Loucy (cell line): ENCODE results near the gene FAM168B.

Experiments used
- EZH2phosphoT487 ChIP-seq: fragments of 200-600 bp; IDR thresholded peaks from 2 replicates; pipeline ENCODE4 v1.6.1; 2018; ENCODE audit warnings: antibody characterized with exemption, mild to moderate bottlenecking, moderate library complexity, borderline replicate concordance
- TF ChIP-seq, protein P1 (sequence below): fragments of 200-600 bp; sonication (generic); conservative IDR thresholded peaks from 2 replicates; pipeline ENCODE4 v1.5.1; 2014; ENCODE audit warnings: mild to moderate bottlenecking, antibody characterized with exemption, low read length

DNA sequence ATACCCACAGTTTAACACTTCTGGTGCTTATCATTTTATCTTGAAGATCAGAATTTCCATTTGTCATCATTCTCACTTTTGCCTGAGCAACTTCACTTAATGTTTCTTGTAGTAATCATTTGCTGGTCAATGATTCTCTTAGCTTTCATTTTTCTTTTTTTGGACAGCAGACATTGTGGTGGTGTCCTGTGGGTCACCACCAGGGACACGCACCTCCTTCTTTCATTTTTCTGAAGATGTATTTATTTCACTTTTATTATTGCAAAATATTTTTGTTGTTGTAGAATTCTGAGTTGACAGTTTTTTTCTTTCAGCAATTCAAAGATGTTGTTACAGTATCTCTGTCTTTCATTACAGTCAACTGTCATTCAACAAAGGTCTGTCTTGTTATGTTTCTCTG lies 84.3 kb downstream of the FAM168B start:
- TF ChIP-seq, protein P1, sequence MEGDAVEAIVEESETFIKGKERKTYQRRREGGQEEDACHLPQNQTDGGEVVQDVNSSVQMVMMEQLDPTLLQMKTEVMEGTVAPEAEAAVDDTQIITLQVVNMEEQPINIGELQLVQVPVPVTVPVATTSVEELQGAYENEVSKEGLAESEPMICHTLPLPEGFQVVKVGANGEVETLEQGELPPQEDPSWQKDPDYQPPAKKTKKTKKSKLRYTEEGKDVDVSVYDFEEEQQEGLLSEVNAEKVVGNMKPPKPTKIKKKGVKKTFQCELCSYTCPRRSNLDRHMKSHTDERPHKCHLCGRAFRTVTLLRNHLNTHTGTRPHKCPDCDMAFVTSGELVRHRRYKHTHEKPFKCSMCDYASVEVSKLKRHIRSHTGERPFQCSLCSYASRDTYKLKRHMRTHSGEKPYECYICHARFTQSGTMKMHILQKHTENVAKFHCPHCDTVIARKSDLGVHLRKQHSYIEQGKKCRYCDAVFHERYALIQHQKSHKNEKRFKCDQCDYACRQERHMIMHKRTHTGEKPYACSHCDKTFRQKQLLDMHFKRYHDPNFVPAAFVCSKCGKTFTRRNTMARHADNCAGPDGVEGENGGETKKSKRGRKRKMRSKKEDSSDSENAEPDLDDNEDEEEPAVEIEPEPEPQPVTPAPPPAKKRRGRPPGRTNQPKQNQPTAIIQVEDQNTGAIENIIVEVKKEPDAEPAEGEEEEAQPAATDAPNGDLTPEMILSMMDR: no peak
- no peak for TF ChIP-seq EZH2phosphoT487
